ENCODE measurements around the gene VPS50. TPM values are rescaled to one million over a fixed set of nuclear protein-coding genes. Genes with fewer than 3 reads are reported as not detected.

The VPS50 gene
- polyA plus RNA-seq, 3 donors: 7.6 to 12.6 (median 9.5) TPM

- Histone ChIP-seq H3K36me3 (replicated peaks in 1 of 2; ENCODE audit: control insufficient read depth in 1 of 2, insufficient read depth in 2 of 2, low read length in 2 of 2) (peaks cover 15 to 73% of the 10 kb centered on the region in 2 donors), H3K4me1 (ENCODE audit: control insufficient read depth in 1 of 2, insufficient read depth in 2 of 2, low read length in 2 of 2) (no peaks in the 10 kb centered on the region), H3K9ac (ENCODE audit: insufficient read depth, low read length, poor library complexity, severe bottlenecking) (no peak overlapping the region), H3K27ac (ENCODE audit: low read depth in 1 of 2, low read length in 2 of 2) (no peak overlapping the region), H2AFZ (ENCODE audit: insufficient read depth, low read depth, low read length, poor library complexity, severe bottlenecking) (no peak overlapping the region), H3K27me3 (ENCODE audit: control insufficient read depth in 2 of 2, insufficient read depth in 2 of 2, low read length in 2 of 2) (no peaks in the 10 kb centered on the region), H3K79me2 (ENCODE audit: insufficient read depth, low read length) (no peaks in the 10 kb centered on the region), H3K9me3 (replicated peaks in 1 of 2; ENCODE audit: control insufficient read depth in 1 of 2, insufficient read depth in 1 of 2, low read length in 2 of 2) (no peaks in the 10 kb centered on the region), H4K20me1 (ENCODE audit: insufficient read depth, low read length) (no peaks in the 10 kb centered on the region), H3K4me3 (replicated peaks in 1 of 3; ENCODE audit: low read depth in 2 of 3, low read length in 3 of 3) (no peak overlapping the region), H3K4me2 (replicated peaks; ENCODE audit: extremely low read depth, low read length, poor library complexity, severe bottlenecking) (no peak overlapping the region)
- Mint-ChIP-seq H3K36me3 (peaks cover 41 to 59% of the 10 kb centered on the region in 2 donors), H3K27ac (no peak overlapping the region), H3K4me3 (no peak overlapping the region), H3K27me3 (ENCODE audit: low read depth in 3 of 3) (no peaks in the 10 kb centered on the region), H3K9me3 (no peaks in the 10 kb centered on the region), H3K4me1 (no peaks in the 10 kb centered on the region)
- no peak for DNase-seq
- intact Hi-C loops (cut with micrococcal nuclease): no loop called here
- no peak for TF ChIP-seq CTCF (IDR thresholded peaks at IDR 0.05)
- WGBS (ENCODE audit: insufficient coverage): 97% methylated on average over 3 of the region's 5 CpGs
Measured at GRCh38 chr7:93307131-93307660, 75.0 kb downstream of the VPS50 start.

GRCh38 chr7:93307943-93308342 lies 75.8 kb downstream of the VPS50 start:
- Mint-ChIP-seq H3K27me3 (ENCODE audit: low read depth in 3 of 3) (no peaks in the 10 kb centered on the region), H3K4me1 (no peaks in the 10 kb centered on the region), H3K27ac (no peak overlapping the region), H3K36me3 (peaks cover 44 to 61% of the 10 kb centered on the region in 2 donors), H3K4me3 (no peak overlapping the region), H3K9me3 (no peaks in the 10 kb centered on the region)
- no peak overlapping the region for H2AFZ ChIP-seq (ENCODE audit: insufficient read depth, low read depth, low read length, poor library complexity, severe bottlenecking)
- no peak overlapping the region for H3K4me3 ChIP-seq (replicated peaks in 1 of 3; ENCODE audit: low read depth in 2 of 3, low read length in 3 of 3)
- no peaks in the 10 kb centered on the region for H4K20me1 ChIP-seq (ENCODE audit: insufficient read depth, low read length)
- H3K36me3 ChIP-seq (replicated peaks in 1 of 2; ENCODE audit: control insufficient read depth in 1 of 2, insufficient read depth in 2 of 2, low read length in 2 of 2): peaks cover 15 to 80% of the 10 kb centered on the region in 2 donors
- TF ChIP-seq CTCF (IDR thresholded peaks at IDR 0.05): no peak
- H3K4me1 ChIP-seq (ENCODE audit: control insufficient read depth in 1 of 2, insufficient read depth in 2 of 2, low read length in 2 of 2): no peaks in the 10 kb centered on the region
- intact Hi-C loops (cut with micrococcal nuclease): no loop called here
- WGBS (ENCODE audit: insufficient coverage): no CpG with 5 or more reads among the region's 1 CpG
- H3K9me3 ChIP-seq (replicated peaks in 1 of 2; ENCODE audit: control insufficient read depth in 1 of 2, insufficient read depth in 1 of 2, low read length in 2 of 2): no peaks in the 10 kb centered on the region
- H3K27me3 ChIP-seq (ENCODE audit: control insufficient read depth in 2 of 2, insufficient read depth in 2 of 2, low read length in 2 of 2): no peaks in the 10 kb centered on the region
- no peak overlapping the region for H3K9ac ChIP-seq (ENCODE audit: insufficient read depth, low read length, poor library complexity, severe bottlenecking)
- H3K4me2 ChIP-seq (replicated peaks; ENCODE audit: extremely low read depth, low read length, poor library complexity, severe bottlenecking): no peak overlapping the region
- no peak overlapping the region for H3K27ac ChIP-seq (ENCODE audit: low read depth in 1 of 2, low read length in 2 of 2)
- no peaks in the 10 kb centered on the region for H3K79me2 ChIP-seq (ENCODE audit: insufficient read depth, low read length)
- no peak for DNase-seq

All from CD14-positive monocyte (primary cell).